ENCODE results near the gene RRAS.

- TF ChIP-seq POLR2AphosphoS5 (IDR thresholded peaks at IDR 0.05; ENCODE audit: low read depth, low read length) (no peak), REST (IDR thresholded peaks at IDR 0.05; ENCODE audit: insufficient read depth in 1 of 2, low read depth in 2 of 2, low read length in 2 of 2) (no peak), TAF1 (IDR thresholded peaks at IDR 0.05; ENCODE audit: borderline replicate concordance, insufficient read depth, low read length) (no peak)
Measured at GRCh38 chr19:49616532-49616931, 23.4 kb downstream of the RRAS start.

Data from PFSK-1 (cell line).